ENCODE results near the gene FAM98B.

Gene FAM98B

GRCh38 chr15:38476120-38476519 lies 22.2 kb downstream of the FAM98B start:
- no peak for DNase-seq
- H3K4me2 ChIP-seq (ENCODE audit: low read length, poor library complexity, severe bottlenecking): no peak overlapping the region

DNA sequence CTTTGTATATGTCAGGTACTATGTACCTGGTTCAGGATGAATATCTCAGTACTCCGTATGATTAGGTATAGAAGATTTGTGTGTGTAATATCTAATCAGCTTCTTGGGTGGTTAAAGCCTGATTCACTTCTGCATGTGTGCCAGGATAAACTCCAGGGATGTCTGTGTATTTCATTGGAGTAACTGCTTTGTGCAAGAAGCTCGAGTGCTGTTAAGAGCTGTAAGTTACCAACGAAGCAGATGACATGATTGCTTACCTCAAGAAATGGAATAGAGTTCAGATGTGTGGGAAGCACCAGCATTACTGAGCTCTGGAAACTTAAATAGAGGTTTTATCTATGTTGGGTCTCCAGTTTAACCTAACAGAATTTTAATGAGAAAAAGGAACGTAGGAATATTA lies 23.7 kb downstream of the FAM98B start:
- H2BK12ac ChIP-seq (ENCODE audit: low read length in 2 of 2): no peak overlapping the region
- H3K23ac ChIP-seq (ENCODE audit: low read length in 2 of 2): no peak overlapping the region
- H3K27ac ChIP-seq (ENCODE audit: low read length, poor library complexity, severe bottlenecking): no peak overlapping the region
- H2BK15ac ChIP-seq (ENCODE audit: low read depth, poor library complexity, severe bottlenecking): no peak overlapping the region
- WGBS: 90% methylated on average over 4 of the region's 4 CpGs
- H4K91ac ChIP-seq (ENCODE audit: low read length): no peak overlapping the region
- H2AK5ac ChIP-seq (ENCODE audit: low read length, severe bottlenecking): no peak overlapping the region
- no peak overlapping the region for H3K4ac ChIP-seq (ENCODE audit: low read depth in 1 of 2, low read length in 2 of 2)
- H3K27me3 ChIP-seq (ENCODE audit: control insufficient read depth in 1 of 2, insufficient read depth in 1 of 2, low read length in 2 of 2): no peaks in the 10 kb centered on the region
- H3K9ac ChIP-seq (ENCODE audit: low read length): no peak overlapping the region
- H3K4me3 ChIP-seq (ENCODE audit: insufficient read depth in 1 of 2, low read depth in 1 of 2, low read length in 2 of 2): no peak overlapping the region
- H3K79me1 ChIP-seq (replicated peaks; ENCODE audit: low read length, poor library complexity, severe bottlenecking): peaks cover 11% of the 10 kb centered on the region
- no peak overlapping the region for H2BK120ac ChIP-seq (ENCODE audit: low read depth, low read length)
- no peak overlapping the region for H3K4me2 ChIP-seq (ENCODE audit: low read length, poor library complexity, severe bottlenecking)
- H3K36me3 ChIP-seq (ENCODE audit: control insufficient read depth in 1 of 2, insufficient read depth in 2 of 2, low read depth in 1 of 2, low read length in 2 of 2): peaks cover 3 to 42% of the 10 kb centered on the region in 2 experiments
- no peaks in the 10 kb centered on the region for H3K9me3 ChIP-seq (ENCODE audit: control insufficient read depth, low read length)
- no peak overlapping the region for H3K18ac ChIP-seq (ENCODE audit: low read depth in 1 of 2, low read length in 2 of 2)
- no peak overlapping the region for H3K14ac ChIP-seq (ENCODE audit: low read length in 2 of 2)
- no peak overlapping the region for H2BK5ac ChIP-seq (ENCODE audit: low read depth, low read length, poor library complexity, severe bottlenecking)
- H2AFZ ChIP-seq (ENCODE audit: low read depth, low read length): no peak overlapping the region
- peaks cover 2% of the 10 kb centered on the region for H3K4me1 ChIP-seq (ENCODE audit: control insufficient read depth, insufficient read depth, low read depth, low read length)
- DNase-seq: no peak
- no peak overlapping the region for H4K8ac ChIP-seq (ENCODE audit: low read length)

More at GRCh38 chr15:38476120-38476519, 22.2 kb downstream of the FAM98B start:
- no peaks in the 10 kb centered on the region for H3K9me3 ChIP-seq (ENCODE audit: control insufficient read depth, low read length)
- H3K4ac ChIP-seq (ENCODE audit: low read depth in 1 of 2, low read length in 2 of 2): no peak overlapping the region
- no peak overlapping the region for H4K91ac ChIP-seq (ENCODE audit: low read length)
- no peak overlapping the region for H3K4me3 ChIP-seq (ENCODE audit: insufficient read depth in 1 of 2, low read depth in 1 of 2, low read length in 2 of 2)
- H4K8ac ChIP-seq (ENCODE audit: low read length): no peak overlapping the region
- no peak overlapping the region for H2AK5ac ChIP-seq (ENCODE audit: low read length, severe bottlenecking)
- no peak overlapping the region for H3K18ac ChIP-seq (ENCODE audit: low read depth in 1 of 2, low read length in 2 of 2)
- H3K27me3 ChIP-seq (ENCODE audit: control insufficient read depth in 1 of 2, insufficient read depth in 1 of 2, low read length in 2 of 2): no peaks in the 10 kb centered on the region
- no peak overlapping the region for H2AFZ ChIP-seq (ENCODE audit: low read depth, low read length)
- no peak overlapping the region for H2BK5ac ChIP-seq (ENCODE audit: low read depth, low read length, poor library complexity, severe bottlenecking)
- no peak overlapping the region for H3K14ac ChIP-seq (ENCODE audit: low read length in 2 of 2)
- no peak overlapping the region for H2BK120ac ChIP-seq (ENCODE audit: low read depth, low read length)
- H3K79me1 ChIP-seq (replicated peaks; ENCODE audit: low read length, poor library complexity, severe bottlenecking): peaks cover 11% of the 10 kb centered on the region
- no peak overlapping the region for H3K27ac ChIP-seq (ENCODE audit: low read length, poor library complexity, severe bottlenecking)
- H3K4me1 ChIP-seq (ENCODE audit: control insufficient read depth, insufficient read depth, low read depth, low read length): peaks cover 2% of the 10 kb centered on the region
- H2BK12ac ChIP-seq (ENCODE audit: low read length in 2 of 2): no peak overlapping the region
- H3K9ac ChIP-seq (ENCODE audit: low read length): no peak overlapping the region
- H2BK15ac ChIP-seq (ENCODE audit: low read depth, poor library complexity, severe bottlenecking): no peak overlapping the region
- H3K23ac ChIP-seq (ENCODE audit: low read length in 2 of 2): no peak overlapping the region
- peaks cover 3 to 34% of the 10 kb centered on the region in 2 experiments for H3K36me3 ChIP-seq (ENCODE audit: control insufficient read depth in 1 of 2, insufficient read depth in 2 of 2, low read depth in 1 of 2, low read length in 2 of 2)
- no CpG with 5 or more reads among the region's 1 CpG for WGBS

- Histone ChIP-seq H3K27me3 (ENCODE audit: control insufficient read depth in 1 of 2, insufficient read depth in 1 of 2, low read length in 2 of 2) (no peaks in the 10 kb centered on the region), H2BK120ac (ENCODE audit: low read depth, low read length) (no peak overlapping the region), H3K79me1 (replicated peaks; ENCODE audit: low read length, poor library complexity, severe bottlenecking) (peaks cover 11% of the 10 kb centered on the region), H2BK12ac (ENCODE audit: low read length in 2 of 2) (no peak overlapping the region), H3K14ac (ENCODE audit: low read length in 2 of 2) (no peak overlapping the region), H3K4me3 (ENCODE audit: insufficient read depth in 1 of 2, low read depth in 1 of 2, low read length in 2 of 2) (no peak overlapping the region), H2AFZ (ENCODE audit: low read depth, low read length) (no peak overlapping the region), H3K18ac (ENCODE audit: low read depth in 1 of 2, low read length in 2 of 2) (no peak overlapping the region), H2BK15ac (ENCODE audit: low read depth, poor library complexity, severe bottlenecking) (no peak overlapping the region), H3K4ac (ENCODE audit: low read depth in 1 of 2, low read length in 2 of 2) (no peak overlapping the region), H3K4me1 (ENCODE audit: control insufficient read depth, insufficient read depth, low read depth, low read length) (peaks cover 2% of the 10 kb centered on the region), H3K9me3 (ENCODE audit: control insufficient read depth, low read length) (no peaks in the 10 kb centered on the region), H3K9ac (ENCODE audit: low read length) (no peak overlapping the region), H4K91ac (ENCODE audit: low read length) (no peak overlapping the region), H3K23ac (ENCODE audit: low read length in 2 of 2) (no peak overlapping the region), H2BK5ac (ENCODE audit: low read depth, low read length, poor library complexity, severe bottlenecking) (no peak overlapping the region), H3K27ac (ENCODE audit: low read length, poor library complexity, severe bottlenecking) (no peak overlapping the region), H3K36me3 (ENCODE audit: control insufficient read depth in 1 of 2, insufficient read depth in 2 of 2, low read depth in 1 of 2, low read length in 2 of 2) (peaks cover 3 to 44% of the 10 kb centered on the region in 2 experiments), H4K8ac (ENCODE audit: low read length) (no peak overlapping the region), H3K4me2 (ENCODE audit: low read length, poor library complexity, severe bottlenecking) (no peak overlapping the region), H2AK5ac (ENCODE audit: low read length, severe bottlenecking) (no peak overlapping the region)
- DNase-seq: no peak
These were observed 25.3 kb downstream of the FAM98B start for GRCh38 chr15:38479266-38479665.

DNA sequence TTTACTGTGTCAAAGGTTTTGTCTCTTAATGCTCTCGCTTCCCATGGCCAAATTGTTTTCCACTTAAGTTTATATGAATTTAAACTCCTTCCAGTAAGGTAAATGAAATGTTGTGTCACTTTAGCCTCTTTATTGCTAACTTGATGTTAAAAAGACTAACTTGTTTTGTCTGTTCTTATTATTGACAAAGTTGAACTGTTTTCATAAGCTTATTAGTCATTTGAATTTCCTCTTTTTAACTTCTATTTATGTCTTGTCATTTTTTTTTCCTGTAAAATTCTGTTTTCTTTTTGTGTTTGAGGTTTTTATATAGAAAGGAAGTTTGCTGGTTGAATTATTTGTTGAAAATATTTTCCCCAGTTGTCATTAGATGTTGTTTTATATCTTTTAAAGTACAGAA lies 25.8 kb downstream of the FAM98B start:
- Histone ChIP-seq H3K4me1 (ENCODE audit: control insufficient read depth, insufficient read depth, low read depth, low read length) (peaks cover 2% of the 10 kb centered on the region), H3K23ac (ENCODE audit: low read length in 2 of 2) (no peak overlapping the region), H2BK12ac (ENCODE audit: low read length in 2 of 2) (no peak overlapping the region), H4K91ac (ENCODE audit: low read length) (no peak overlapping the region), H2AK5ac (ENCODE audit: low read length, severe bottlenecking) (no peak overlapping the region), H3K79me1 (replicated peaks; ENCODE audit: low read length, poor library complexity, severe bottlenecking) (peaks cover 10% of the 10 kb centered on the region), H3K18ac (ENCODE audit: low read depth in 1 of 2, low read length in 2 of 2) (no peak overlapping the region), H3K4me3 (ENCODE audit: insufficient read depth in 1 of 2, low read depth in 1 of 2, low read length in 2 of 2) (no peak overlapping the region), H3K27me3 (ENCODE audit: control insufficient read depth in 1 of 2, insufficient read depth in 1 of 2, low read length in 2 of 2) (no peaks in the 10 kb centered on the region), H4K8ac (ENCODE audit: low read length) (no peak overlapping the region), H3K4me2 (ENCODE audit: low read length, poor library complexity, severe bottlenecking) (no peak overlapping the region), H3K14ac (ENCODE audit: low read length in 2 of 2) (no peak overlapping the region), H2BK15ac (ENCODE audit: low read depth, poor library complexity, severe bottlenecking) (no peak overlapping the region), H3K4ac (ENCODE audit: low read depth in 1 of 2, low read length in 2 of 2) (no peak overlapping the region), H3K9ac (ENCODE audit: low read length) (no peak overlapping the region), H3K36me3 (ENCODE audit: control insufficient read depth in 1 of 2, insufficient read depth in 2 of 2, low read depth in 1 of 2, low read length in 2 of 2) (peaks cover 3 to 40% of the 10 kb centered on the region in 2 experiments), H2BK120ac (ENCODE audit: low read depth, low read length) (no peak overlapping the region), H3K27ac (ENCODE audit: low read length, poor library complexity, severe bottlenecking) (no peak overlapping the region), H2BK5ac (ENCODE audit: low read depth, low read length, poor library complexity, severe bottlenecking) (no peak overlapping the region), H3K9me3 (ENCODE audit: control insufficient read depth, low read length) (no peaks in the 10 kb centered on the region), H2AFZ (ENCODE audit: low read depth, low read length) (no peak overlapping the region)
- no CpG with 5 or more reads among the region's 1 CpG for WGBS
- DNase-seq: no peak

Data from mesenchymal stem cell (in vitro differentiated cells and primary cell).